Posterior vena cava (tissue), 2 donors: ENCODE results near the gene RPL27A. TPM values are rescaled to one million over a fixed set of nuclear protein-coding genes. Genes with fewer than 3 reads are reported as not detected.
A peak's percentile ranks its signal among the peaks of the same experiment; 100 is the strongest.

Experiments used
- DNase-seq: peaks from one replicate; pipeline ENCODE4 v3.0.0-alpha.2; 2020; ENCODE audit warnings: low spot score
- intact Hi-C, 2 donors: fragments of 100-400 bp; cut with DNase I; formaldehyde crosslinking; loops; one replicate each; pipeline versions ENCODE4 v1.14.1 to v1.14.2; 2022 to 2023
- total RNA-seq, 2 donors: library from RNA; stranded (reverse); fragmentation: NEBNext Ultra II Directional; extraction: Animal tissue kit (Norgen Biotek cat#: 25700); gene quantifications; one replicate each; pipeline ENCODE4 v1.2.1, GENCODE V29; 2021
- donor health status: DM: yes; HTN: yes; CAD: no.
- donor health status: DM: yes; HTN: yes; CAD: no.

RPL27A gene
- total RNA-seq, 2 donors from 2014 or later: 610 to 698 TPM

GRCh38 chr11:8715501-8715900, 32.9 kb downstream of the RPL27A start:
- no peak for DNase-seq

GRCh38 chr11:8717544-8717875, 34.9 kb downstream of the RPL27A start:
- intact Hi-C loops: no loop called here
- DNase-seq: no peak

More at GRCh38 chr11:8715501-8715900, 32.9 kb downstream of the RPL27A start:
- intact Hi-C loops: no loop called here

- intact Hi-C loops: no loop called here
- DNase-seq: no peak
Measured at GRCh38 chr11:8717876-8718753, 35.5 kb downstream of the RPL27A start.

- peak; percentile 89 for DNase-seq
- intact Hi-C loops: no loop called here
Measured at GRCh38 chr11:8719211-8719649, 36.6 kb downstream of the RPL27A start.

- no peak for DNase-seq
- intact Hi-C loops: loop anchor here in 1 of 2 donors (5.0 kb wide), 1 partner anchor 93 kb away; a partner anchor contains a TSS
Measured at GRCh38 chr11:8719721-8720120, 37.1 kb downstream of the RPL27A start.

- DNase-seq: no peak
- intact Hi-C loops: loop anchor here in 1 of 2 donors (5.0 kb wide), 1 partner anchor 92 kb away; a partner anchor contains a TSS
Measured at GRCh38 chr11:8720352-8720751, 37.8 kb downstream of the RPL27A start.

GRCh38 chr11:8720868-8721608, 38.4 kb downstream of the RPL27A start:
- intact Hi-C loops: loop anchor here in 1 of 2 donors (5.0 kb wide), 1 partner anchor 91 kb away; a partner anchor contains a TSS
- no peak for DNase-seq

- intact Hi-C loops: loop anchor here in 1 of 2 donors (5.0 kb wide), 1 partner anchor 90 kb away; a partner anchor contains a TSS
- DNase-seq: no peak
Measured at GRCh38 chr11:8721609-8722500, 39.3 kb downstream of the RPL27A start.

GRCh38 chr11:8722809-8723208, 40.2 kb downstream of the RPL27A start:
- intact Hi-C loops: loop anchor here in 1 of 2 donors (5.0 kb wide), 1 partner anchor 89 kb away; a partner anchor contains a TSS

GRCh38 chr11:8723711-8724110, 41.1 kb downstream of the RPL27A start:
- DNase-seq: no peak
- intact Hi-C loops: loop anchor here in 1 of 2 donors (5.0 kb wide), 1 partner anchor 89 kb away; a partner anchor contains a TSS

More at GRCh38 chr11:8722809-8723208, 40.2 kb downstream of the RPL27A start:
- no peak for DNase-seq

- intact Hi-C loops: loop anchor here in 1 of 2 donors (5.0 kb wide), 1 partner anchor 88 kb away; a partner anchor contains a TSS
- DNase-seq: no peak
Measured at GRCh38 chr11:8724682-8725081, 42.1 kb downstream of the RPL27A start.

GRCh38 chr11:8726395-8726794, 43.8 kb downstream of the RPL27A start:
- DNase-seq: no peak
- intact Hi-C loops: no loop called here

- intact Hi-C loops: no loop called here
- peak; percentile 68 for DNase-seq
Measured at GRCh38 chr11:8728563-8728962, 46.0 kb downstream of the RPL27A start.

- peak; percentile 15 for DNase-seq
- intact Hi-C loops: no loop called here
Measured at GRCh38 chr11:8729067-8729466, 46.5 kb downstream of the RPL27A start.

GRCh38 chr11:8729837-8730696, 47.5 kb downstream of the RPL27A start:
- intact Hi-C loops: no loop called here
- DNase-seq: peak; percentile 72

- intact Hi-C loops: no loop called here
- peak; percentile 73 for DNase-seq
Measured at GRCh38 chr11:8730697-8731020, 48.1 kb downstream of the RPL27A start.

- peak; percentile 42 for DNase-seq
- intact Hi-C loops: no loop called here
Measured at GRCh38 chr11:8731647-8732323, 49.2 kb downstream of the RPL27A start.

- intact Hi-C loops: no loop called here
Measured at GRCh38 chr11:8732324-8732670, 49.7 kb downstream of the RPL27A start.

More at GRCh38 chr11:8732324-8732670, 49.7 kb downstream of the RPL27A start:
- peak; percentile 61 for DNase-seq
